ENCODE data around the gene MAGI3. TPM values are rescaled to one million over a fixed set of nuclear protein-coding genes. Genes with fewer than 3 reads are reported as not detected.

Gene MAGI3
- total RNA-seq, 1 donor from 2014 or later: 13.0 TPM

DNA sequence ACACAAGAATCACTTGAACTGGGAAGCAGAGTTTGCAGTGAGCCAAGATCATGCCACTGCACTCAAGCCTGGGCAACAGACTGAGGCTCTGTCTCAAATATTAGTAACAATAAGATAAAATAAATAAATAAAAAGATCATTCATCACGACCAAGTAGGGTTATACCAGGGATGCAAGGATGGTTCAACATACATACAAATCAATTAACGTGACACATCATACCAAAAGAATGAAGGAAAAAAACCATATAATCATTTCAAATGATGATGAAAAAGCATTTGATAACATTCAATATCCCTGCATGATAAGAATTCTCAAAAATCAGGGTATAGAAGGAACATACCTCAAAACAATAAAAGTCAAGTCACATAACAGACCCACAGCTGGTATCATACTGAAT lies 330.7 kb downstream of the MAGI3 start:
- H3K4me3 ChIP-seq (ENCODE audit: low read length in 3 of 3): no peak overlapping the region
- no peaks in the 10 kb centered on the region for H3K4me1 ChIP-seq (ENCODE audit: control insufficient read depth in 3 of 3, insufficient read depth in 3 of 3, low read length in 3 of 3)
- no peak overlapping the region for H3K27ac ChIP-seq (ENCODE audit: low read depth, low read length)
- H3K9ac ChIP-seq (ENCODE audit: low read depth in 1 of 3, low read length in 3 of 3): no peak overlapping the region
- no peaks in the 10 kb centered on the region for H3K27me3 ChIP-seq (ENCODE audit: control insufficient read depth in 3 of 3, insufficient read depth in 3 of 3, low read length in 3 of 3)
- H3K9me3 ChIP-seq (ENCODE audit: control insufficient read depth in 3 of 3, low read length in 3 of 3): no peaks in the 10 kb centered on the region
- peaks cover 0 to 7% (median 6%) of the 10 kb centered on the region in 3 donors for H3K36me3 ChIP-seq (ENCODE audit: control insufficient read depth in 3 of 3, insufficient read depth in 3 of 3, low read length in 3 of 3)

DNA sequence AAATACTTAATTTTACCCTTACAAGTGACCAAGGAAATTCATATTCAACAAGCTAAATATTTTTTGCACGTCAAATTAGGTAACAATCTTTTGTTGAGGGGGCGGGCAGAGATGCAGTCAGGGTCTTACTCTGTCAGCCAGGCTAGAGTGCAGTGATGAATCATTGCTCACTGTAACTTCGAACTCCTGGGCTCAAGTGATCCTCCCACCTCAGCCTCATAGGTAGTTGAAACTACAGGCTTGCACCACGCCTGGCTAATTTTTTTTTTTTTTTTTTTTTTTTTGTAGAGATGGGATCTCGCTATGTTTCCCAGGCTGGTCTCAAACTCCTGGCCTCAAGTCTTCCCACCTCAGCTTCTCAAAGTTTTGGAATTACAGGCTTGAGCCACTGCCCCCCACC lies 342.5 kb downstream of the MAGI3 start:
- H3K27ac ChIP-seq (ENCODE audit: low read depth, low read length): no peak overlapping the region
- no peaks in the 10 kb centered on the region for H3K27me3 ChIP-seq (ENCODE audit: control insufficient read depth in 3 of 3, insufficient read depth in 3 of 3, low read length in 3 of 3)
- no peaks in the 10 kb centered on the region for H3K4me1 ChIP-seq (ENCODE audit: control insufficient read depth in 3 of 3, insufficient read depth in 3 of 3, low read length in 3 of 3)
- H3K4me3 ChIP-seq (ENCODE audit: low read length in 3 of 3): no peak overlapping the region
- H3K9ac ChIP-seq (ENCODE audit: low read depth in 1 of 3, low read length in 3 of 3): no peak overlapping the region
- no peaks in the 10 kb centered on the region for H3K9me3 ChIP-seq (ENCODE audit: control insufficient read depth in 3 of 3, low read length in 3 of 3)
- H3K36me3 ChIP-seq (ENCODE audit: control insufficient read depth in 3 of 3, insufficient read depth in 3 of 3, low read length in 3 of 3): peaks cover 0 to 10% (median 0%) of the 10 kb centered on the region in 3 donors

DNA sequence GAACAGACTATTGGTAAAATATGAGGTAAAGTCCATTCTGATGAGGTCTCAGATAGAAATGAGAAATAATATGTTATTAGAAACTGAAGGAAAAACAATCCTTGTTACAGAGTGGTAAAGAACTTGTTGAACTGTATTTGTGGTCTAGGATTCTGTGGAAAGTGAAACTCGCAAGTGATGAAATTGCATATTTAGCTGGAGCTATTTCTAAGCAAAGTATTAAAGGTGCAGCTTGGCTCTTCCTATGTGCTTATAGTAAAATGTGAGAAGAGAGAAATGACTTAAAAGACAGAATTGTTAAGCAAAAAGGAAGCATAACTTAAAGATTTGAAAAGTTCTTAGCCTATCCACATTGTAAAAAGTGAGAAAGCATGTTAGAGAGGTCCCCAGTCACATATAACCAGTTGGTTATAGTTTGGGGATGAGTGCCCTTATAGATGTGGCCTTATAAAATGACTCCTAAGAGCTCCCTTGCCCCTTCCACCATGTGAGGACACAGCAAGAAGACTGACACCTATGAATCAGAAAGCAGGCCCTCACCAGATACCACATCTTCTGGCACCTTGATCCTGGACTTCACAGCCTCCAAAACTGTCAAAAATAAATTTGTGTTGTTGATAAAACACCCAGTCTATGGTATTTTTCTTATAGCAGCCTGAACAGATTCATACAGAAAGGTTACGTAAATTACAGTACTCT lies 344.2 kb downstream of the MAGI3 start:
- H3K27ac ChIP-seq (ENCODE audit: low read depth, low read length): no peak overlapping the region
- H3K4me1 ChIP-seq (ENCODE audit: control insufficient read depth in 3 of 3, insufficient read depth in 3 of 3, low read length in 3 of 3): no peaks in the 10 kb centered on the region
- peaks cover 0 to 9% (median 0%) of the 10 kb centered on the region in 3 donors for H3K36me3 ChIP-seq (ENCODE audit: control insufficient read depth in 3 of 3, insufficient read depth in 3 of 3, low read length in 3 of 3)
- H3K4me3 ChIP-seq (ENCODE audit: low read length in 3 of 3): no peak overlapping the region
- H3K9ac ChIP-seq (ENCODE audit: low read depth in 1 of 3, low read length in 3 of 3): no peak overlapping the region
- no peaks in the 10 kb centered on the region for H3K9me3 ChIP-seq (ENCODE audit: control insufficient read depth in 3 of 3, low read length in 3 of 3)
- no peaks in the 10 kb centered on the region for H3K27me3 ChIP-seq (ENCODE audit: control insufficient read depth in 3 of 3, insufficient read depth in 3 of 3, low read length in 3 of 3)

Small RNAs within 50 kb of the gene (small RNA-seq; reads per million reads assigned to genes)
- not detected for gene MTND5P20
